WTC11 (cell line): ENCODE measurements around the gene NCKAP5. TPM values are rescaled to one million over a fixed set of nuclear protein-coding genes. Genes with fewer than 3 reads are reported as not detected.

ENCODE experiments used
- ATAC-seq: fragments of 200-7000 bp; cut with Tn5 transposase; 2 replicates; pipeline ENCODE4 v1.10.0; 2021; ENCODE audit warnings: mild to moderate bottlenecking, moderate library complexity
- CTCF ChIA-PET: fragments of 300-600 bp; sonication (Branson Sonifier 250); formaldehyde crosslinking; loops from one replicate; lab custom pipeline; 2021; ENCODE audit warnings: antibody characterized with exemption; lab: Charles Lee
- POLR2A ChIA-PET: fragments of 350-600 bp; sonication (Branson Sonifier 250); formaldehyde crosslinking; loops from one replicate; lab custom pipeline; 2021; ENCODE audit warnings: antibody characterized with exemption; lab: Charles Lee
- DNase-seq: peaks from one replicate; pipeline ENCODE4 v3.0.0; 2021; ENCODE audit warnings: low spot score
- H3K27ac Mint-ChIP-seq: 2 replicates; pipeline ENCODE4 v1.8.0; 2021; ENCODE audit warnings: mixed read lengths
- H3K27me3 Mint-ChIP-seq: 2 replicates; pipeline ENCODE4 v1.8.0; 2021; ENCODE audit warnings: low read depth, mild to moderate bottlenecking, moderate library complexity, mixed read lengths
- H3K36me3 Mint-ChIP-seq: 2 replicates; pipeline ENCODE4 v1.8.0; 2021; ENCODE audit warnings: mixed read lengths
- H3K4me1 Mint-ChIP-seq: 2 replicates; pipeline ENCODE4 v1.8.0; 2022; ENCODE audit warnings: mixed read lengths
- H3K4me3 Mint-ChIP-seq: 2 replicates; pipeline ENCODE4 v1.8.0; 2021; ENCODE audit warnings: mild to moderate bottlenecking, moderate library complexity, mixed read lengths
- H3K9me3 Mint-ChIP-seq: 2 replicates; pipeline ENCODE4 v1.8.0; 2021; ENCODE audit warnings: mixed read lengths
- ELF4 ChIP-seq: sonication (generic); formaldehyde crosslinking; IDR thresholded peaks from 2 replicates; pipeline ENCODE4 v1.8.1; 2022; ENCODE audit warnings: low read depth, mild to moderate bottlenecking, moderate library complexity, missing genetic modification reagents
- ESRRA ChIP-seq: sonication (generic); formaldehyde crosslinking; IDR thresholded peaks from 2 replicates; pipeline ENCODE4 v1.8.1; 2022; ENCODE audit warnings: mild to moderate bottlenecking, missing genetic modification reagents, borderline replicate concordance
- SOX15 ChIP-seq: fragments of 250-450 bp; sonication (Bioruptor Pico); IDR thresholded peaks from 2 replicates; pipeline ENCODE4 v1.9.0; 2021; ENCODE audit warnings: mild to moderate bottlenecking
- SP1 ChIP-seq: sonication (generic); formaldehyde crosslinking; conservative IDR thresholded peaks from 2 replicates; pipeline ENCODE4 v1.8.1; 2022; ENCODE audit warnings: missing genetic modification reagents
- ZBTB21 ChIP-seq: sonication (generic); formaldehyde crosslinking; IDR thresholded peaks from 2 replicates; pipeline ENCODE4 v1.8.1; 2023; ENCODE audit warnings: mild to moderate bottlenecking, missing genetic modification reagents, borderline replicate concordance
- total RNA-seq: library from RNA; stranded (reverse); gene quantifications from 3 replicates; pipeline ENCODE4 v1.2.3, GENCODE V29; 2021
- TF ChIP-seq, protein P1 (sequence below): sonication (generic); formaldehyde crosslinking; IDR thresholded peaks from 2 replicates; pipeline ENCODE4 v1.8.1; 2022; ENCODE audit warnings: low read depth, mild to moderate bottlenecking, moderate library complexity, missing genetic modification reagents, borderline replicate concordance
- TF ChIP-seq, protein P2 (sequence below): sonication (generic); formaldehyde crosslinking; IDR thresholded peaks from 2 replicates; pipeline ENCODE4 v1.8.1; 2023; ENCODE audit warnings: mild to moderate bottlenecking, missing genetic modification reagents, moderate library complexity
- TF ChIP-seq, protein P3 (sequence below): sonication (generic); formaldehyde crosslinking; IDR thresholded peaks from 2 replicates; pipeline ENCODE4 v1.8.0; 2023; ENCODE audit warnings: missing genetic modification reagents, mild to moderate bottlenecking, borderline replicate concordance
- TF ChIP-seq, protein P4 (sequence below): fragments of 250-450 bp; sonication (Bioruptor Pico); IDR thresholded peaks from 2 replicates; pipeline ENCODE4 v1.8.0; 2021; ENCODE audit warnings: mild to moderate bottlenecking
- TF ChIP-seq, protein P5 (sequence below): sonication (generic); formaldehyde crosslinking; IDR thresholded peaks from 2 replicates; pipeline ENCODE4 v1.8.0; 2022; ENCODE audit warnings: mild to moderate bottlenecking, missing genetic modification reagents
- TF ChIP-seq, protein P6 (sequence below): fragments of 250-450 bp; sonication (Bioruptor Pico); IDR thresholded peaks from 2 replicates; pipeline ENCODE4 v1.9.0; 2021; ENCODE audit warnings: mild to moderate bottlenecking, borderline replicate concordance
- TF ChIP-seq, protein P7 (sequence below): fragments of 200-600 bp; IDR thresholded peaks from 2 replicates; pipeline ENCODE4 v1.8.0; 2022; ENCODE audit warnings: antibody characterized with exemption

The NCKAP5 gene
- total RNA-seq, 1 experiment from 2014 or later, result 0.55 TPM

DNA sequence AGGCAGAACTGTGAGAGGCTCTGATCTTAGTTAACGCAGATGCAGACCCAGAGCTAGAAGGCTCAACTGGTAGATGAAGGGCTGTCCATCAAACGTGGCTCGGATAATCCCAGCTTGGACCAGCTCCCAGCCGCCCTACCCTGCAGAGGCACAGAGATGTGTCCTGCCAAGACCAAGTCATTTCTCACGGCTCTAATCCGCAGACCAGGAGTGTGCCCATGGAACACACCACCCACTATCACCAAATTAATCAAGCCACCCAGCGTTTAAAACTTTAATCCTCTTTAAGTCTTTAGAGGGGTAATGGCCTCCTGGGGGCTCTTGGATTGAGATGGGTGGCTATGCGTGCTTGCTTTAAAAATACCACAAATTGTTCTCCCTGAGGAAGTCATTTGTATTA is 915.8 kb downstream of the NCKAP5 start:
- Mint-ChIP-seq H3K27me3 (no peaks in the 10 kb centered on the region), H3K27ac (no peak overlapping the region), H3K9me3 (no peaks in the 10 kb centered on the region), H3K4me1 (peaks cover 14% of the 10 kb centered on the region), H3K36me3 (no peaks in the 10 kb centered on the region), H3K4me3 (no peak overlapping the region)
- DNase-seq (no peak), ATAC-seq (no peak)
- POLR2A ChIA-PET, result no interaction called here
- TF ChIP-seq ESRRA (CRISPR knock-in tag) (no peak), ZBTB21 (no peak), SOX15 (CRISPR knock-in tag) (no peak), ELF4 (CRISPR knock-in tag) (no peak)
- TF ChIP-seq, protein P1, sequence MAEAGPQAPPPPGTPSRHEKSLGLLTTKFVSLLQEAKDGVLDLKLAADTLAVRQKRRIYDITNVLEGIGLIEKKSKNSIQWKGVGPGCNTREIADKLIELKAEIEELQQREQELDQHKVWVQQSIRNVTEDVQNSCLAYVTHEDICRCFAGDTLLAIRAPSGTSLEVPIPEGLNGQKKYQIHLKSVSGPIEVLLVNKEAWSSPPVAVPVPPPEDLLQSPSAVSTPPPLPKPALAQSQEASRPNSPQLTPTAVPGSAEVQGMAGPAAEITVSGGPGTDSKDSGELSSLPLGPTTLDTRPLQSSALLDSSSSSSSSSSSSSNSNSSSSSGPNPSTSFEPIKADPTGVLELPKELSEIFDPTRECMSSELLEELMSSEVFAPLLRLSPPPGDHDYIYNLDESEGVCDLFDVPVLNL (CRISPR knock-in tag), result no peak
- TF ChIP-seq, protein P2, sequence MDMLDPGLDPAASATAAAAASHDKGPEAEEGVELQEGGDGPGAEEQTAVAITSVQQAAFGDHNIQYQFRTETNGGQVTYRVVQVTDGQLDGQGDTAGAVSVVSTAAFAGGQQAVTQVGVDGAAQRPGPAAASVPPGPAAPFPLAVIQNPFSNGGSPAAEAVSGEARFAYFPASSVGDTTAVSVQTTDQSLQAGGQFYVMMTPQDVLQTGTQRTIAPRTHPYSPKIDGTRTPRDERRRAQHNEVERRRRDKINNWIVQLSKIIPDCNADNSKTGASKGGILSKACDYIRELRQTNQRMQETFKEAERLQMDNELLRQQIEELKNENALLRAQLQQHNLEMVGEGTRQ (CRISPR knock-in tag), result no peak
- TF ChIP-seq, protein P3, sequence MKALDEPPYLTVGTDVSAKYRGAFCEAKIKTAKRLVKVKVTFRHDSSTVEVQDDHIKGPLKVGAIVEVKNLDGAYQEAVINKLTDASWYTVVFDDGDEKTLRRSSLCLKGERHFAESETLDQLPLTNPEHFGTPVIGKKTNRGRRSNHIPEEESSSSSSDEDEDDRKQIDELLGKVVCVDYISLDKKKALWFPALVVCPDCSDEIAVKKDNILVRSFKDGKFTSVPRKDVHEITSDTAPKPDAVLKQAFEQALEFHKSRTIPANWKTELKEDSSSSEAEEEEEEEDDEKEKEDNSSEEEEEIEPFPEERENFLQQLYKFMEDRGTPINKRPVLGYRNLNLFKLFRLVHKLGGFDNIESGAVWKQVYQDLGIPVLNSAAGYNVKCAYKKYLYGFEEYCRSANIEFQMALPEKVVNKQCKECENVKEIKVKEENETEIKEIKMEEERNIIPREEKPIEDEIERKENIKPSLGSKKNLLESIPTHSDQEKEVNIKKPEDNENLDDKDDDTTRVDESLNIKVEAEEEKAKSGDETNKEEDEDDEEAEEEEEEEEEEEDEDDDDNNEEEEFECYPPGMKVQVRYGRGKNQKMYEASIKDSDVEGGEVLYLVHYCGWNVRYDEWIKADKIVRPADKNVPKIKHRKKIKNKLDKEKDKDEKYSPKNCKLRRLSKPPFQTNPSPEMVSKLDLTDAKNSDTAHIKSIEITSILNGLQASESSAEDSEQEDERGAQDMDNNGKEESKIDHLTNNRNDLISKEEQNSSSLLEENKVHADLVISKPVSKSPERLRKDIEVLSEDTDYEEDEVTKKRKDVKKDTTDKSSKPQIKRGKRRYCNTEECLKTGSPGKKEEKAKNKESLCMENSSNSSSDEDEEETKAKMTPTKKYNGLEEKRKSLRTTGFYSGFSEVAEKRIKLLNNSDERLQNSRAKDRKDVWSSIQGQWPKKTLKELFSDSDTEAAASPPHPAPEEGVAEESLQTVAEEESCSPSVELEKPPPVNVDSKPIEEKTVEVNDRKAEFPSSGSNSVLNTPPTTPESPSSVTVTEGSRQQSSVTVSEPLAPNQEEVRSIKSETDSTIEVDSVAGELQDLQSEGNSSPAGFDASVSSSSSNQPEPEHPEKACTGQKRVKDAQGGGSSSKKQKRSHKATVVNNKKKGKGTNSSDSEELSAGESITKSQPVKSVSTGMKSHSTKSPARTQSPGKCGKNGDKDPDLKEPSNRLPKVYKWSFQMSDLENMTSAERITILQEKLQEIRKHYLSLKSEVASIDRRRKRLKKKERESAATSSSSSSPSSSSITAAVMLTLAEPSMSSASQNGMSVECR (CRISPR knock-in tag), result no peak
- TF ChIP-seq, protein P4, sequence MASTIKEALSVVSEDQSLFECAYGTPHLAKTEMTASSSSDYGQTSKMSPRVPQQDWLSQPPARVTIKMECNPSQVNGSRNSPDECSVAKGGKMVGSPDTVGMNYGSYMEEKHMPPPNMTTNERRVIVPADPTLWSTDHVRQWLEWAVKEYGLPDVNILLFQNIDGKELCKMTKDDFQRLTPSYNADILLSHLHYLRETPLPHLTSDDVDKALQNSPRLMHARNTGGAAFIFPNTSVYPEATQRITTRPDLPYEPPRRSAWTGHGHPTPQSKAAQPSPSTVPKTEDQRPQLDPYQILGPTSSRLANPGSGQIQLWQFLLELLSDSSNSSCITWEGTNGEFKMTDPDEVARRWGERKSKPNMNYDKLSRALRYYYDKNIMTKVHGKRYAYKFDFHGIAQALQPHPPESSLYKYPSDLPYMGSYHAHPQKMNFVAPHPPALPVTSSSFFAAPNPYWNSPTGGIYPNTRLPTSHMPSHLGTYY, result no peak
- TF ChIP-seq, protein P5, sequence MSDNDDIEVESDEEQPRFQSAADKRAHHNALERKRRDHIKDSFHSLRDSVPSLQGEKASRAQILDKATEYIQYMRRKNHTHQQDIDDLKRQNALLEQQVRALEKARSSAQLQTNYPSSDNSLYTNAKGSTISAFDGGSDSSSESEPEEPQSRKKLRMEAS (CRISPR knock-in tag), result no peak
- CTCF ChIA-PET, result interaction anchor here (0.8 to 1.9 kb wide), 4 partner anchors 16 to 304 kb away, joined by 3 to 5 read pairs (median 4); no protein-coding TSS in a partner anchor

DNA sequence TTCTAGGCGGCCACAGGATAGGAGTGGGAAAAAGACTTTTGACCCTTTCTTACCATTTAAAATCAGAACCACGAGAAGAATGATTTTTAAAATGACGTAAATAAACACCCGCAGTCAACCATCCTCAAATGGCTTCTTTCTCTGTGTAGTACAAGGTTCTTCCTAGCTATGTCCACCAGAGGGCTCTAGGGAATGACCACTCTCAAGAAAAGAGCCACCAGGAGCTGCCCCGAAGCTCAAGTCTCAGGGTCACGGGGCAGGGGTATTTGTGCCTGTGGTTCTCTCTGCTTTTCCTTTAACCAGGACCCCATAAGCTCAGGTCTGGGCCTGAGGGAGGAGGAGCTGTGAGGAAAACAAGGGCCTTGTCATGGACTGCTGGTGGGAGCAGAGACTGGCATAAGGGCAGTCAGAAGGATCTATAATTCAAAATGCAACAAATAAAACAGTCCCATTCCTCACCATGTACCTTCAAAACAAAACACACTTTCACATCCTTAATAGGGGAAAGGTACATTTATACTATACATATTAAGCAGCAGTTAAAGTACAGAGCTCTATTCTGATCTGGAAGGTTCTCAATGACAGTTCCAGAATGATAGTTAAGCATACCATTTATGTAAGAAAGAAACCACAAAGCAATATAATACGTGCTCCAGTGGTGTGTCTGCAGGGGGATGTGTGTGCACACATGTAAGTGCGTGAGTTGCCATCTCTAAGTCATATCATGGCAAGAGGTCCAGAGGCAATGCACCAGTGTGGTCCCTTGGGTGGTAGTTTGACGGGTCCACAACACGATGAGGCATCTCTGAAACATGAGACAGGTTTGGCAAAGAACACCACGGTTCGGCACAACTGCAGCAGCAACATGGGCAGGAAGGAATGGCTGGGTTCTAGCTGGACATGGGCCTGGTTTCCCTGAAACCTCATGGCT is 916.9 kb downstream of the NCKAP5 start:
- POLR2A ChIA-PET, result interaction anchor here (1.1 kb wide), 1 partner anchor 18 kb away, joined by 4 read pairs; the partner anchor contains the start of gene LYPD1
- ATAC-seq, result peak; percentile 91

More for the DNA sequence above, 916.9 kb downstream of the NCKAP5 start:
- Mint-ChIP-seq H3K9me3 (no peaks in the 10 kb centered on the region), H3K4me1 (peaks cover 6% of the 10 kb centered on the region), H3K27me3 (no peaks in the 10 kb centered on the region), H3K27ac (no peak overlapping the region), H3K4me3 (no peak overlapping the region), H3K36me3 (no peaks in the 10 kb centered on the region)
- CTCF ChIA-PET, result interaction anchor here (0.6 to 1.9 kb wide), 26 partner anchors 8 to 614 kb away, joined by 3 to 19 read pairs (median 4); partner anchors contain the start of gene LYPD1
- no peak for TF ChIP-seq SP1 (CRISPR knock-in tag)
- TF ChIP-seq, protein P6, sequence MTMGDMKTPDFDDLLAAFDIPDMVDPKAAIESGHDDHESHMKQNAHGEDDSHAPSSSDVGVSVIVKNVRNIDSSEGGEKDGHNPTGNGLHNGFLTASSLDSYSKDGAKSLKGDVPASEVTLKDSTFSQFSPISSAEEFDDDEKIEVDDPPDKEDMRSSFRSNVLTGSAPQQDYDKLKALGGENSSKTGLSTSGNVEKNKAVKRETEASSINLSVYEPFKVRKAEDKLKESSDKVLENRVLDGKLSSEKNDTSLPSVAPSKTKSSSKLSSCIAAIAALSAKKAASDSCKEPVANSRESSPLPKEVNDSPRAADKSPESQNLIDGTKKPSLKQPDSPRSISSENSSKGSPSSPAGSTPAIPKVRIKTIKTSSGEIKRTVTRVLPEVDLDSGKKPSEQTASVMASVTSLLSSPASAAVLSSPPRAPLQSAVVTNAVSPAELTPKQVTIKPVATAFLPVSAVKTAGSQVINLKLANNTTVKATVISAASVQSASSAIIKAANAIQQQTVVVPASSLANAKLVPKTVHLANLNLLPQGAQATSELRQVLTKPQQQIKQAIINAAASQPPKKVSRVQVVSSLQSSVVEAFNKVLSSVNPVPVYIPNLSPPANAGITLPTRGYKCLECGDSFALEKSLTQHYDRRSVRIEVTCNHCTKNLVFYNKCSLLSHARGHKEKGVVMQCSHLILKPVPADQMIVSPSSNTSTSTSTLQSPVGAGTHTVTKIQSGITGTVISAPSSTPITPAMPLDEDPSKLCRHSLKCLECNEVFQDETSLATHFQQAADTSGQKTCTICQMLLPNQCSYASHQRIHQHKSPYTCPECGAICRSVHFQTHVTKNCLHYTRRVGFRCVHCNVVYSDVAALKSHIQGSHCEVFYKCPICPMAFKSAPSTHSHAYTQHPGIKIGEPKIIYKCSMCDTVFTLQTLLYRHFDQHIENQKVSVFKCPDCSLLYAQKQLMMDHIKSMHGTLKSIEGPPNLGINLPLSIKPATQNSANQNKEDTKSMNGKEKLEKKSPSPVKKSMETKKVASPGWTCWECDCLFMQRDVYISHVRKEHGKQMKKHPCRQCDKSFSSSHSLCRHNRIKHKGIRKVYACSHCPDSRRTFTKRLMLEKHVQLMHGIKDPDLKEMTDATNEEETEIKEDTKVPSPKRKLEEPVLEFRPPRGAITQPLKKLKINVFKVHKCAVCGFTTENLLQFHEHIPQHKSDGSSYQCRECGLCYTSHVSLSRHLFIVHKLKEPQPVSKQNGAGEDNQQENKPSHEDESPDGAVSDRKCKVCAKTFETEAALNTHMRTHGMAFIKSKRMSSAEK (CRISPR knock-in tag), result no peak
- TF ChIP-seq, protein P7, sequence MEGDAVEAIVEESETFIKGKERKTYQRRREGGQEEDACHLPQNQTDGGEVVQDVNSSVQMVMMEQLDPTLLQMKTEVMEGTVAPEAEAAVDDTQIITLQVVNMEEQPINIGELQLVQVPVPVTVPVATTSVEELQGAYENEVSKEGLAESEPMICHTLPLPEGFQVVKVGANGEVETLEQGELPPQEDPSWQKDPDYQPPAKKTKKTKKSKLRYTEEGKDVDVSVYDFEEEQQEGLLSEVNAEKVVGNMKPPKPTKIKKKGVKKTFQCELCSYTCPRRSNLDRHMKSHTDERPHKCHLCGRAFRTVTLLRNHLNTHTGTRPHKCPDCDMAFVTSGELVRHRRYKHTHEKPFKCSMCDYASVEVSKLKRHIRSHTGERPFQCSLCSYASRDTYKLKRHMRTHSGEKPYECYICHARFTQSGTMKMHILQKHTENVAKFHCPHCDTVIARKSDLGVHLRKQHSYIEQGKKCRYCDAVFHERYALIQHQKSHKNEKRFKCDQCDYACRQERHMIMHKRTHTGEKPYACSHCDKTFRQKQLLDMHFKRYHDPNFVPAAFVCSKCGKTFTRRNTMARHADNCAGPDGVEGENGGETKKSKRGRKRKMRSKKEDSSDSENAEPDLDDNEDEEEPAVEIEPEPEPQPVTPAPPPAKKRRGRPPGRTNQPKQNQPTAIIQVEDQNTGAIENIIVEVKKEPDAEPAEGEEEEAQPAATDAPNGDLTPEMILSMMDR, result peak; percentile 50
- DNase-seq, result peak; percentile 34
